GM12891 (cell line): Measurements from ENCODE around the gene MGAT5.

Experiments used
- PAX5 ChIP-seq: IDR thresholded peaks from 2 replicates; pipeline ENCODE4 v1.6.1; 2011; ENCODE audit warnings: low read length, moderate library complexity, mild to moderate bottlenecking; ENCODE audit not compliant: insufficient read depth, severe bottlenecking
- POLR2A ChIP-seq: IDR thresholded peaks from 2 replicates; pipeline ENCODE4 v1.6.1; 2011; ENCODE audit warnings: low read depth, low read length, control low read depth
- POLR2AphosphoS5 ChIP-seq: IDR thresholded peaks from 2 replicates; pipeline ENCODE4 v1.6.1; 2011; ENCODE audit warnings: low read depth, low read length, control low read depth
- POU2F2 ChIP-seq: IDR thresholded peaks from 2 replicates; pipeline ENCODE4 v1.6.1; 2011; ENCODE audit warnings: low read depth, mild to moderate bottlenecking, control low read depth, low read length, moderate library complexity
- SPI1 ChIP-seq: IDR thresholded peaks from 2 replicates; pipeline ENCODE4 v1.6.1; 2011; ENCODE audit warnings: low read depth, low read length, control low read depth
- TAF1 ChIP-seq: IDR thresholded peaks from 2 replicates; pipeline ENCODE4 v1.6.1; 2011; ENCODE audit warnings: low read depth, low read length, control low read depth

GRCh38 chr2:134379293-134379692 is 125.4 kb downstream of the MGAT5 start:
- TF ChIP-seq POLR2A, result no peak
- no peak for TF ChIP-seq POLR2AphosphoS5
- no peak for TF ChIP-seq TAF1
- no peak for TF ChIP-seq SPI1
- TF ChIP-seq POU2F2, result no peak
- TF ChIP-seq PAX5, result no peak
